Activated T-helper 17 cell treated with anti-CD3 and anti-CD28 coated beads, Interleukin-2, amount 50 U/mL, for 72 hours (primary cell): ENCODE results near the gene ITPK1. TPM values are rescaled to one million over a fixed set of nuclear protein-coding genes. Genes with fewer than 3 reads are reported as not detected.
A peak's percentile ranks its signal among the peaks of the same experiment; 100 is the strongest.

Experiments
- ATAC-seq: fragments of 150-1000 bp; cut with Tn5 transposase; replicated peaks from 2 replicates; pipeline ENCODE4 v1.10.0; 2021; ENCODE audit warnings: mild to moderate bottlenecking, moderate library complexity
- H3K27ac Mint-ChIP-seq: one replicate; pipeline ENCODE4 v1.8.0; 2022; ENCODE audit warnings: mixed read lengths
- H3K27me3 Mint-ChIP-seq: one replicate; pipeline ENCODE4 v1.8.0; 2022; ENCODE audit warnings: mixed read lengths
- H3K36me3 Mint-ChIP-seq: one replicate; pipeline ENCODE4 v1.8.0; 2022; ENCODE audit warnings: low read depth, mild to moderate bottlenecking, mixed read lengths
- H3K4me1 Mint-ChIP-seq: one replicate; pipeline ENCODE4 v1.8.0; 2022; ENCODE audit warnings: mixed read lengths
- H3K4me3 Mint-ChIP-seq: one replicate; pipeline ENCODE4 v1.8.0; 2022; ENCODE audit warnings: mild to moderate bottlenecking, mixed read lengths
- H3K9me3 Mint-ChIP-seq: one replicate; pipeline ENCODE4 v1.8.0; 2022; ENCODE audit warnings: mixed read lengths
- total RNA-seq, 2 donors: library from RNA; stranded (reverse); gene quantifications; one replicate each; pipeline ENCODE4 v1.2.3, GENCODE V29; 2022

The ITPK1 gene
- total RNA-seq, 2 donors from 2014 or later: 32.1 to 48.9 TPM

DNA sequence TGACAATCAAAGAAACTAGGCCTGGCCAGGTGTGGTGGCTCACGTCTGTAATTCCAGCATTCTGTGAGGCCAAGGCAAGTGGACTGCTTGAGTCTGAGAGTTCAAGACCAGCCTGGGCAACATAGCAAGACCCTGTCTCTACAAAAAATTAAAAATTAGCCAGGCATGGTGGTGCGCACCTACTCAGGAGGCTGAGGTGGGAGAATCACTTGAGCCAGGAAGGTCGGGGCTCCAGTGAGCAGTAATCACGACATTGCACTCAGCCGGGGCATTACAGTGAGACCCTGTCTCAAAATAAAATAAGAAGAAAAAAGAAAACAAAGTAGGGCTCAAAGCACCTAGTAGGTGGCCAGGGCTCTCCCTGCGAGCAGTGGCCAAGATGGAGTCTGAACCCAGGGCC is 113.7 kb downstream of the ITPK1 start:
- ATAC-seq: no peak
- no peak overlapping the region for H3K4me3 Mint-ChIP-seq
- H3K9me3 Mint-ChIP-seq: no peaks in the 10 kb centered on the region
- peaks cover 4% of the 10 kb centered on the region for H3K4me1 Mint-ChIP-seq
- no peaks in the 10 kb centered on the region for H3K36me3 Mint-ChIP-seq
- no peaks in the 10 kb centered on the region for H3K27me3 Mint-ChIP-seq
- peak overlapping the region; percentile 38 for H3K27ac Mint-ChIP-seq

DNA sequence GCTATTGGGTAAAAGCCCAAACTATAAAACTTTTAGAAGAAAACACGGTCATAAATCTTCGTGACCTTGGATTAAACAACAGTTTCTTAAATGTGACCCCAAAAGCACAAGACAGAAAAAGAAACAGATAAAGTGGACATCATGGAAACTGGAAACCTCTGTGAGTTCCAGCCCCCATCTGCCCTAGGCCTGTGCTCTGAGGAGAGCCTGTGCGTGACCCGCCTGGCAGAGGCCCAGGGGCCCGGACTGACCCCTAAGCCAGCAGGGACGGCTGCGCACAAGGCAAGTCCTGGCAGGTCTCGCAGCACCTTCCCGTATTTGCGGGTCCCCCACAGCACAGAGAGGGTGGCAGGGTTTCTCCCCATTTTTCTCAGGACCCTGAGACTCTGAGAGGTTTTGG is 116.8 kb downstream of the ITPK1 start:
- Mint-ChIP-seq H3K4me1 (no peaks in the 10 kb centered on the region), H3K27ac (no peak overlapping the region), H3K36me3 (no peaks in the 10 kb centered on the region), H3K4me3 (no peak overlapping the region), H3K9me3 (no peaks in the 10 kb centered on the region), H3K27me3 (no peaks in the 10 kb centered on the region)
- no peak for ATAC-seq

DNA sequence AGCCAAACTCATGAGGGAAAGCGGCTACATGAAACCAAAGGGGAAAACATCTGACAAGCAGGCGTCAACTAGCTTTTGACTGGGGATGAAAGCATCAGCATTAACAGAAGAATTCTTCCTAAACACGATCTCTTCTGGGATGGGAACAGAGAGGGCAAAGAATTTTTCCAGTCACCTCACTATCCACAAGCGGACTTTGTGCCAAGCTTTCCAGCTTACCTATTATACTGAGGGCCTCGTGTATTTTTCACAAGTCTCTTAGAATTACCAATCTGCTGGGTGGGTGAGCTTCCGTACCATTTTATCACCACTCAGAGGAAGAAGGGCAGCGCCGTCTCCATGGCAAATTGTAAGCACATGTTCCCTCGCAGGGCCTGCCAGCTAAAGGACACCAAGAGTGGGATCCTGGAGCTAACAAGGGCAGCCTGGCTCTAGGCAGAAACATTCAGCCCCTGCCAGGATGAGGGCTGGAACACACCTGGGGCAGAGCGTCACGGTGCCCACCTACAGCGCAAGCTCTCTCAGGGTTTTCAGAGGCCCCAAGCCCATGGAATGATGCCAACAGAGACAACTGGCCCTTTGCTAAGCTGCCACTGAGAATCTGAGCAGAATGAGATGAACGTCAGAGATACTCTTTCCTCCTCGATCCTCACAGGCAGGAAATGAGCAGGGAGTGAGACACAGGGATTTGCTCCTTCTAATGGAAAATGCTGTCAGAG is 118.2 kb downstream of the ITPK1 start:
- Mint-ChIP-seq H3K9me3 (no peaks in the 10 kb centered on the region), H3K27me3 (no peaks in the 10 kb centered on the region), H3K36me3 (peaks cover 9% of the 10 kb centered on the region), H3K27ac (no peak overlapping the region), H3K4me1 (no peaks in the 10 kb centered on the region), H3K4me3 (no peak overlapping the region)
- no peak for ATAC-seq

DNA sequence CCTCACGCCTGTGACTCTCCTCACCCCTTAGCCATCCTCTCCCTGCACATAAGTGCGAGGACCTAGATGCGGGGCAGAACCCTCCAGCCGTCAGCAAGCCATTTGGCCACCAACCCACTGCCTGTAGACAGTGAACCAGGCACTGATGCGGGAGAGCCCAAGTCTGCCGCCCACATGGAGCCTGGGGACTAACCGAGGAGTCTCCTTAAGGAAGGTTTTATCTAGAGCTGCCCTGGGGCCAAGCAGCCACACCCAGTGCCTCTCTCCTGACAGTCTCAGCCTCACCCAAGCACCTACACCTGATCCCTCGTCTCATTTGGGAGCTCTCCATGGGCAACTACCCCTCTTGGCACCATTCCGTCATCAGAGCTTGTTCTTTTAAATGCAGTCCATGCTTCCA is 120.1 kb downstream of the ITPK1 start:
- no peaks in the 10 kb centered on the region for H3K4me1 Mint-ChIP-seq
- no peak overlapping the region for H3K27ac Mint-ChIP-seq
- peaks cover 9% of the 10 kb centered on the region for H3K36me3 Mint-ChIP-seq
- H3K27me3 Mint-ChIP-seq: no peaks in the 10 kb centered on the region
- no peaks in the 10 kb centered on the region for H3K9me3 Mint-ChIP-seq
- ATAC-seq: no peak
- no peak overlapping the region for H3K4me3 Mint-ChIP-seq

DNA sequence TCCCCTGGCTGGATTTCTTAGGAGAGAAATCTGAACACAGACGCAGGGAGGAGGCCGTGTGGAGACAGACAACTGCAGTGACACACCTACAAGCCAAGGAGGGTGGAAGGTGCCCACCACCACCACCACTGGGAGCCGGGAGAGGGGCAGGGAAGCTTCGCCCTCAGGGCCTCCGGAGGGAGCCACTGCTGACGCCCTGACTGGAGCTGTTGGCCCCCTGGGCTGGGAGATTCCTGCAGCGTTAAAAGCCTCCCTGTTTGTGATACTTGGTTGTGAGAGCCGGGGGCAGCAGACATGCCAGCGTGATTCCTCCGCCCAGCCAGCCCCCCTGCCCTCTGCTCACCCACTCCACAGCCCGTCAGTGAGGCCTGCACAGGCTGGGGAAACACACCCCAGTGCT is 120.8 kb downstream of the ITPK1 start:
- Mint-ChIP-seq H3K4me1 (no peaks in the 10 kb centered on the region), H3K9me3 (no peaks in the 10 kb centered on the region), H3K36me3 (peaks cover 9% of the 10 kb centered on the region), H3K27me3 (no peaks in the 10 kb centered on the region), H3K4me3 (no peak overlapping the region), H3K27ac (no peak overlapping the region)
- no peak for ATAC-seq

DNA sequence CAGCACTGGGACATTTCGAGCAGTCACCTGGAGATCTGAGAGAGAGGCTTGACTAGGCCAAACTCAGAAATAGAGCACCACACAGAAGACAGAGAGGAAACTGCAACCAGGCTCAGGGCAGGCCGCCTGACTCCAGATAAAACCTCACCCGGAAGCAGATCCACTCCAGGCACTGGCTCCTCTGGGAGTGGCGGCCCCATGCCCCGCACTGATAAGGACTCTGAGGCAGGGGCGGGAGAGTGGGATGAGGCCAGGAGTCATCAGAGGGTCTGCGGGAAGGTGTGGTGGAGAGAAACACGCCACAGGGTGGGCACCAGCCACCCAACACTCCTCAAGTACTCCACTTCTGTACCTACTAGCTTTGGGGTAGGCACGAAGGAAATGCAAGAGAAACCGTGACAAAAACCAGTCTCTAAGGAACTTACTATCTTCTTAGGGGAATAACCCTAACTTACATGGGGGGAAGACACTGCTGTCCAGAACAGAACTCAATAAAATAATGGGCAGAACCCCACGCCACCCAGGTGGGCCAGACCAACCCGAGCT is 121.5 kb downstream of the ITPK1 start:
- no peaks in the 10 kb centered on the region for H3K27me3 Mint-ChIP-seq
- H3K4me3 Mint-ChIP-seq: no peak overlapping the region
- H3K9me3 Mint-ChIP-seq: no peaks in the 10 kb centered on the region
- ATAC-seq: no peak
- peaks cover 9% of the 10 kb centered on the region for H3K36me3 Mint-ChIP-seq
- no peaks in the 10 kb centered on the region for H3K4me1 Mint-ChIP-seq
- no peak overlapping the region for H3K27ac Mint-ChIP-seq

DNA sequence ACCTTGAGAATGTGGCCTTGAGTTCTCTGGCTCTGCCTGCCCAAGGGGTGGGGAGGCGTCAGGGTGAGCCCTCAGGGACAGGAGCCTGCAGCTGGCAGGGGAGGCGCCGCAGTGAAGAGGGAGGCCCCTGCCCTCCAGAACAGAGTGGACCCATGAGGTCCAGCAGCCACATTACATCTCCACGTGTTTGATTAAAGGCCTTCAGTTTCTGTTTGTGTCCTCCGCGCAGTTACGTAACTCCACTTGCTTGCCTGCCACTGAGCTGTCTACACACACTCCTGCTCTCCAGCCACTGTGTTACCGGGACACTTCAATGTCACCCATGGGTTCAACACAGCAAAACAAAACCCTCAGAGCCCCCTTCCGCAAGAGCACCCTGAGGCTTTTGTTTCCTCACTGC is 122.4 kb downstream of the ITPK1 start:
- H3K4me3 Mint-ChIP-seq: no peak overlapping the region
- no peaks in the 10 kb centered on the region for H3K27me3 Mint-ChIP-seq
- no peak for ATAC-seq
- no peaks in the 10 kb centered on the region for H3K4me1 Mint-ChIP-seq
- H3K27ac Mint-ChIP-seq: no peak overlapping the region
- peaks cover 9% of the 10 kb centered on the region for H3K36me3 Mint-ChIP-seq
- H3K9me3 Mint-ChIP-seq: no peaks in the 10 kb centered on the region

DNA sequence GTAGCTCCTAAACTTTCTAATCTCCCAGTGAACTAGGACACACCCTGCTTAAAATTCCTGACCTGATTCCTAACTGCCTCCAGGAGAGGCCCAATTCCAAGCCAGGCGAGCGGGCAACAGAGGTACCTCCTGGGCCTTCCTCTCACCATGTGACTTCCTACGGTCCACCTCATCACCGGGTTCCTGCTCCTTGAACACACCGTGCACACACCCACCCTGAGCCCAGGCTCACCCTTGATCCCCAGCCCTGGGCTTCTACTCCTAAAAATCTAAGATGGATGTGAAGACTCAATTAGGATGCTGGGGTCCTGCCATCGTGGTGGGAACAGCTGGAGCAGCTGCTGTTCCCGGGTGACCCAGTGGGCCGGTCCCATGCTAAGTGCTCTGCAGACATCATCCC is 124.2 kb downstream of the ITPK1 start:
- Mint-ChIP-seq H3K27me3 (no peaks in the 10 kb centered on the region), H3K4me1 (no peaks in the 10 kb centered on the region), H3K4me3 (no peak overlapping the region), H3K27ac (peak overlapping the region; percentile 38), H3K36me3 (peaks cover 9% of the 10 kb centered on the region), H3K9me3 (no peaks in the 10 kb centered on the region)
- ATAC-seq: no peak

DNA sequence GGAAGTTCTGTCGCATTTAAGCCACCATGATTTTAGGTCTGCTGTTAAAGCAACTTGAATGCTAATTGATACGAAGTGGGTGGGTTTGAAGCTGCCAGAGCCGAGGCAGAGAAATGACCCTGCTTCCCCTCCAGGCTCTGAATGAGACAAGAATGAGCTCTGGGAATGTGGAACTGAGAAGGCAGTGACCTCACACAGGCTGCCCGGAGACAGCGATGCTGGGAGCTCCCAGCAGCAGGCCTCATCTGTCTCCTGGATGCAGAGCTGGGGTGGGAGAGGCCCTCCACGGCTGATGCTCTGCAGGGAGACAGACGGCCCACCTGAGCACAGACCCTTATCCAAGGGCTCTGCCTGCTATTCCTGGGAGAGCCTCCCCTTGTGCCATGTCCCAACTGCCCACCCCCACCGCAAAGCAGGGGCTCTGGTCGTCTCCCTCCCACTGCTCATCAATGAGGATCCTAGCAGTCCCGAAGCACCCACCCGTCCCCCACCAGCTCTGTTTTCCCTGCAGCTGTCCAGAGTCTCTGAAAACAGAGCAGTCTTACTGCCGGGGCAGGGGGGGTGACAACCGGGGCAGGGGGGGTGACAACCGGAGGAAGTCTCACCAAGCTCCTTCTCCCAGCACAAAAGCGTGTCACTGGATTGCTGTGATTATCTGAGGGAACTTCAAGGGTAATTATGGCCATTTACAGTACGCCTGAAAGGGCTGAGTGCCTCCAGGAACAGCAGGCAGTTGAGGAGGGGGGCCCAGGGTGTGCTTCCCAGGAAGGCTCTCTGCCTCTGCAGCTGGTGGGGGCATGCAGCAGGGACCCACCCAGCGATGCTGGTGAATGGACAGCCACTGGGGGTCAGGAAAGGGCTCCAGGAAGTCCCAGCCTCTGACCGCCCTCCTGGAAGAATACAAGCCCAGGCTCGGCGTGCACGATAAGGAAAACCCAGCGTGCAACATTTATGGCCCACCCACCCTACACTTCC is 125.0 kb downstream of the ITPK1 start:
- Mint-ChIP-seq H3K27me3 (no peaks in the 10 kb centered on the region), H3K27ac (no peak overlapping the region), H3K4me1 (no peaks in the 10 kb centered on the region), H3K4me3 (no peak overlapping the region), H3K36me3 (peaks cover 9% of the 10 kb centered on the region), H3K9me3 (no peaks in the 10 kb centered on the region)
- ATAC-seq: no peak

DNA sequence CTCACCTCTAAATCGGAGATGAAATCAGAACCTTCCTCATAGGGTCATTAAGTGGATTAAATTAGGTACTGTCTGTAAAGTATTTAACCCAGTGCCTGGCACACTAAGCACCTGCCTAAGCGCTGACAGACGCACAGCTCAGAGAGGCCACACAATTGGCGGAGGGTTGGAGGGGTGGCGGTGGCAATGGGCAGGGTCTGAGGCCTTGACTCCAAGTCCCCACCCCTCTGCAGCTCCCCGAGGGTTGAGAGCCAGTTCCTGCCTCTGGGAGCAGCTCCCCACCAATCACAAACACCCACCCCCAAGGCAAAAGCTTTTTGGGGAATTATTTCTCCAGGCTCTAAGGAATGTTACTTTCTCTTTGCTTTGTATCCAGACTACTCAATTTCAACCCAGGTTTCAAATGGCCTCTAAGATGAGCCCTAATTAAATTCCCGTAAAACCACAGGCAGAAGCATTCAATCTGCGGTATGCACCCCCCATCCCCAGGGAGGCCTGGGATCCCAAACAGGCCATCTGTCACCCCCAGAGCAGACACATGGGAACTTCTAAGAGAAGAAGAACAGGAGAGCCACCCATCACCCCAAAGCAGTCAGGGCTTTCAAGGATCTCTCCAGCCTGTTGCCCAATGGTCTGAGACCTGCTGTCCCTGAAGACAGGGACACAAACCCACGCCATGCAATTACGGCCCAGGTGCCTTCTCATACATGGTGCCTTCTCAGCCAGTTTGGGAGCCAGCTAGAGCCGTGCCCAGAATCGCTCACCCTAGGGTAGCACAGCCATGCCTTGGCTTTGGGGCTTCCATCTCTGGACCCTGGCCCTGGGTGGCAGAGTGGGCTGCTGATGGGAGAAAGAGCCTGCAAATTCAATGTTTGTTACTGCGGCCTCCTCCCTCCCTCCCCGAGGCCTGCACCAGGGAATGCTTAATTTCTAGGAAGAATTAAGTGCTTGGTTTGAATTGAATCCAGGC is 126.7 kb downstream of the ITPK1 start:
- H3K9me3 Mint-ChIP-seq: no peaks in the 10 kb centered on the region
- no peak overlapping the region for H3K27ac Mint-ChIP-seq
- ATAC-seq: no peak

DNA sequence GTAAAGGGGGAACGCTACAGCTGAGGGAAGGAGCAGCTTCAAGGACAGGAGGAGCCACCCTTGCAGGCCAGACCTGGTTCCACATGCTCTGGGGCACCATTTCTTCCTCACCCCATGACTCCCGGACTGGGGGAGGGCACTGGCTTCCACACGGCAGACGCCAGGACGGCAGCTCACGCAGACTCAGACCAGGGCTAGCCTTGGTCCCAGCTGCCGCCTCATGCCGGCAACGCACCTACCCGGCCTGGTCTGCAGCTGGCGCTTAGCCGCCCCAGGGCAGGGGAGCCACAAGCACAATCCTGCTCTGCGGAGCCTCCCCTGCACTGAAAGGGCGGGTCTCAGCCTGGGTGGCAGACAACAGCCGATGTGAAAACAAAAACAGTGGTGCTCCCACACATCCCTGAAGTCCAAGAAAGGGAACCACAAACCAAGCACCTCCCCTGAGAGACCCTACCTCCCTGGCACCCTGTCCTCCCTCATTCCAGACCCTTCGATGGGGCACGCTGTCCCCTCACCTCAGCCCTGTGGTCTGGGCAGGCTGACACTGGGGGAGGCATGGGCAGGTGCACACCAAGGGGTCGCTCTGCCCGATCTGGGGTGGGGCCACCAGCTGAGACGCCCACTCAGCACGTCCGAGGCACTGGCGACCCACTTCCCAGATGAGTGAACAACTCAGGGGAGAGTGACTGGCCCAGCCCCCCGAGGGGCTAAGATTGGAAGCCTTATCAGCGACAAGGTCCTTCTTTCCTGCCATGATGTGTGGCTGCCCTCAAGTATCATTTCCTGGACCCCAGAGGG is 127.8 kb downstream of the ITPK1 start:
- Mint-ChIP-seq H3K9me3 (no peaks in the 10 kb centered on the region), H3K36me3 (peaks cover 8% of the 10 kb centered on the region), H3K27me3 (no peaks in the 10 kb centered on the region), H3K4me3 (no peak overlapping the region), H3K27ac (no peak overlapping the region), H3K4me1 (no peaks in the 10 kb centered on the region)
- no peak for ATAC-seq

More for the DNA sequence above, 126.7 kb downstream of the ITPK1 start:
- peaks cover 18% of the 10 kb centered on the region for H3K36me3 Mint-ChIP-seq
- no peaks in the 10 kb centered on the region for H3K4me1 Mint-ChIP-seq
- H3K4me3 Mint-ChIP-seq: no peak overlapping the region
- no peaks in the 10 kb centered on the region for H3K27me3 Mint-ChIP-seq

DNA sequence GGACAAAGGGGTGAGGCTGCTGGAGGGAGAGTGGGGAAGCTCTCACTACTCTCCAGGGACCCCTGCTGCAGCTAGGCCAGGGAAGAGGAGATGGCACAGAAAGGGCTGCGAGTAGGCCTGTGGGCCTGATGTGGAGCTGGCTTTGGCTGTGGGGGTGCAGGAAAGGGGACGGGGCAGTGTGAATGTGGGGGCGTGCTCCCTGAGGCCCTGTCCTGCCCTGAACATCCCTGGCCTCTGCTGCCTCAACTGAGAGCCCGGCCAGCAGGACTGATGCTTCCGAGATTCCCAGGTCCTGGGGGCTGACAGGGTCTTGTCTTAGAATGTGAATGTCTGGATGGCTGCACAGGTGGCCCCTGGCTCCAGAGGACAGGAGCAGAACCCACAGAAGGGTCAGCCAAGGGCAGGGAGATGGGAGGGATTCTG is 128.6 kb downstream of the ITPK1 start:
- Mint-ChIP-seq H3K27ac (no peak overlapping the region), H3K27me3 (no peaks in the 10 kb centered on the region), H3K9me3 (no peaks in the 10 kb centered on the region), H3K4me1 (no peaks in the 10 kb centered on the region), H3K4me3 (no peak overlapping the region), H3K36me3 (peaks cover 8% of the 10 kb centered on the region)
- ATAC-seq: no peak
